ENCODE data around the gene KRT5. TPM values are rescaled to one million over a fixed set of nuclear protein-coding genes. Genes with fewer than 3 reads are reported as not detected.
"Not testable (repeated sequence)": the region's sequence is repeated elsewhere in the genome, so short reads cannot be mapped to it uniquely, and the experiment has no call there.

KRT5 gene
- total and polyA plus RNA-seq, 10 of the 15 experiments (the other 5 are each of a cell fraction or from before 2014, with no cell fraction given), result 1.6 TPM; not detected in 9

GRCh38 chr12:52501490-52501889, 18.7 kb downstream of the KRT5 start:
- intact Hi-C loops (cut with micrococcal nuclease; ENCODE audit: unreplicated experiment) (loop anchor here (10.0 kb wide), 1 partner anchor 127 kb away; no protein-coding TSS in a partner anchor), in situ Hi-C loops (cut with MboI) (no loop called here)
- no peak for DNase-seq (ENCODE audit: low read depth, low spot score)
- no peaks in the 10 kb centered on the region for H3K4me1 ChIP-seq (ENCODE audit: control insufficient read depth, insufficient read depth, low read length)
- ATAC-seq, result no peak
- ChIA-PET CTCF (no interaction called here), SMC1A (ENCODE audit: uncharacterized antibody, unreplicated experiment) (interaction anchor here (0.7 kb wide), 1 partner anchor 15 kb away, joined by 3 read pairs; no protein-coding TSS in a partner anchor), POLR2A (no interaction called here), RAD21 (ENCODE audit: unreplicated experiment) (no interaction called here)
- H3K36me3 ChIP-seq (ENCODE audit: control insufficient read depth in 2 of 2, insufficient read depth in 2 of 2, low read length in 1 of 2), result no peaks in the 10 kb centered on the region
- no peak overlapping the region for H3K4me3 ChIP-seq
- no TSS peak for BruUV-seq (replicated peaks)
- no peak for TF ChIP-seq IRF5 (IDR thresholded peaks at IDR 0.05; ENCODE audit: borderline replicate concordance)
- no peak for TF ChIP-seq RCOR1 (conservative IDR thresholded peaks at IDR 0.05; ENCODE audit: low read depth, low read length)
- no peak for TF ChIP-seq SRF (IDR thresholded peaks at IDR 0.05; ENCODE audit: low read depth in 2 of 2, low read length in 2 of 2)
- TF ChIP-seq TARDBP (IDR thresholded peaks at IDR 0.05; ENCODE audit: borderline replicate concordance), result no peak
- no peak for TF ChIP-seq IKZF1 (conservative IDR thresholded peaks at IDR 0.05)
- TF ChIP-seq MTA2 (IDR thresholded peaks at IDR 0.05; ENCODE audit: low read depth), result no peak
- TF ChIP-seq NR2F1 (conservative IDR thresholded peaks at IDR 0.05), result no peak
- TF ChIP-seq MYB (IDR thresholded peaks at IDR 0.05; ENCODE audit: borderline replicate concordance, low read depth, low read length), result no peak
- no peak for TF ChIP-seq RUNX3 (IDR thresholded peaks at IDR 0.05; ENCODE audit: low read length)
- TF ChIP-seq SIX5 (IDR thresholded peaks at IDR 0.05; ENCODE audit: low read depth, low read length, severe bottlenecking), result no peak
- no peak for TF ChIP-seq YY1 (IDR thresholded peaks at IDR 0.05; ENCODE audit: low read depth, low read length)
- TF ChIP-seq NFXL1 (IDR thresholded peaks at IDR 0.05; ENCODE audit: borderline replicate concordance), result no peak
- TF ChIP-seq REST (IDR thresholded peaks at IDR 0.05; ENCODE audit: low read depth, low read length), result no peak
- TF ChIP-seq SMARCA5 (IDR thresholded peaks at IDR 0.05), result no peak
- no peak for TF ChIP-seq RFX5 (IDR thresholded peaks at IDR 0.05; ENCODE audit: low read depth, low read length)
- no peak overlapping the region for H3K27ac ChIP-seq (ENCODE audit: control insufficient read depth, insufficient read depth)
- WGBS (ENCODE audit: insufficient coverage, insufficient replicate concordance, low lambda C conversion rate, missing lambda C conversion rate), result 43% methylated on average over 7 of the region's 7 CpGs
- no peak for FAIRE-seq
- peaks cover 0 to 6% of the 10 kb centered on the region in 2 experiments; a peak in 2 of 4 replicates for H3K27me3 ChIP-seq (replicated peaks in 1 of 2; ENCODE audit: control insufficient read depth in 2 of 2, insufficient read depth in 2 of 2, low read length in 1 of 2)
- H3K9ac ChIP-seq (ENCODE audit: control insufficient read depth, insufficient read depth, low read length), result no peak overlapping the region
- no peak overlapping the region for H3K4me2 ChIP-seq (ENCODE audit: control insufficient read depth, insufficient read depth)
- H3K9me3 ChIP-seq (replicated peaks; ENCODE audit: control insufficient read depth, insufficient read depth, low read length), result no peaks in the 10 kb centered on the region
- H2AFZ ChIP-seq (ENCODE audit: control insufficient read depth, low read depth, low read length), result no peak overlapping the region
- no peaks in the 10 kb centered on the region for H4K20me1 ChIP-seq (ENCODE audit: control insufficient read depth, insufficient read depth)
- no peaks in the 10 kb centered on the region for H3K79me2 ChIP-seq (ENCODE audit: control insufficient read depth, insufficient read depth, low read length)

DNA sequence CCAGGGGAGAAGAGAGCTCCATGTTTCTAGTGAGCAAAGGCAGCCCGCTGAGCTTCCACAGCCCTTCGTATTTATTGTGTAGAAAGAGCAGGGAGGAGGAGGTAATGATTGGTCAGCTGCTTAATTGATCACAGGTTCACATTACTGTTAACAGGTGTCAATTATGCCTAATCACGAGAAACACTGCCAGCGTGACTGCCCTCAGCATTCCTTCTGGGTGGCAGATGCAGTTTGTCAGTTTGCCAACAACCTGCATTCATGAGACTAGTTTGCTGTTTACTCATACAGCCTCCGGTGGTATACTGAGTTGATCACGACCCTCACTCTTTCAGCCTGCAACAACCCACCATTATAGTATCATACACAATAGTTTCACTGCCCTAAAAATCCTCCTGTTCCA, 19.6 kb downstream of the KRT5 start:
- H3K36me3 ChIP-seq (ENCODE audit: control insufficient read depth in 2 of 2, insufficient read depth in 2 of 2, low read length in 1 of 2); H3K27ac ChIP-seq (ENCODE audit: control insufficient read depth, insufficient read depth); SMC1A ChIA-PET (ENCODE audit: uncharacterized antibody, unreplicated experiment); H2AFZ ChIP-seq (ENCODE audit: control insufficient read depth, low read depth, low read length); POLR2A ChIA-PET; H3K79me2 ChIP-seq (ENCODE audit: control insufficient read depth, insufficient read depth, low read length); H3K27me3 ChIP-seq (replicated peaks in 1 of 2; ENCODE audit: control insufficient read depth in 2 of 2, insufficient read depth in 2 of 2, low read length in 1 of 2); H4K20me1 ChIP-seq (ENCODE audit: control insufficient read depth, insufficient read depth); H3K4me1 ChIP-seq (ENCODE audit: control insufficient read depth, insufficient read depth, low read length); H3K4me3 ChIP-seq; H3K4me2 ChIP-seq (ENCODE audit: control insufficient read depth, insufficient read depth); ATAC-seq; H3K9me3 ChIP-seq (replicated peaks; ENCODE audit: control insufficient read depth, insufficient read depth, low read length); in situ Hi-C loops (cut with MboI); H3K9ac ChIP-seq (ENCODE audit: control insufficient read depth, insufficient read depth, low read length); FAIRE-seq; BruUV-seq (replicated peaks); DNase-seq (ENCODE audit: low read depth, low spot score); RAD21 ChIA-PET (ENCODE audit: unreplicated experiment): not testable (repeated sequence)
- CTCF ChIA-PET, result interaction anchor here (1.2 to 1.7 kb wide), 2 partner anchors 13 to 21 kb away, joined by 3 read pairs; no protein-coding TSS in a partner anchor
- 17% methylated on average over 6 of the region's 6 CpGs for WGBS (ENCODE audit: insufficient coverage, insufficient replicate concordance, low lambda C conversion rate, missing lambda C conversion rate)
- intact Hi-C loops (cut with micrococcal nuclease; ENCODE audit: unreplicated experiment), result loop anchor here (10.0 kb wide), 1 partner anchor 126 kb away; no protein-coding TSS in a partner anchor

Measured in GM12878 (cell line).